ENCODE results near the gene ZFC3H1. TPM values are rescaled to one million over a fixed set of nuclear protein-coding genes. Genes with fewer than 3 reads are reported as not detected.

The ZFC3H1 gene
- total and polyA plus RNA-seq, 2 of the 13 experiments (the other 11 are each of a cell fraction or from before 2014, with no cell fraction given), result 17.1 to 38.3 TPM

- peak; percentile 64; the same call in 1 of the 2 replicates for TF ChIP-seq ZNF563 (CRISPR knock-in tag; IDR thresholded peaks at IDR 0.05)
- no peak for TF ChIP-seq ZNF513 (CRISPR knock-in tag; conservative IDR thresholded peaks at IDR 0.05)
- peak; percentile 49 for TF ChIP-seq SP2 (CRISPR knock-in tag; IDR thresholded peaks at IDR 0.05)
- 0 out of 2 replicates have a peak, but pooled peaks have one; percentile 73 for TF ChIP-seq GTF2F1 (IDR thresholded peaks at IDR 0.05; ENCODE audit: low read length)
- TF ChIP-seq ZBTB40 (IDR thresholded peaks at IDR 0.05), result peak; percentile 69
- TF ChIP-seq ZBTB40 (CRISPR knock-in tag; IDR thresholded peaks at IDR 0.05), result no peak; the same call in 1 of the 2 replicates
- peak; percentile 97 for TF ChIP-seq ZBTB10 (CRISPR knock-in tag; IDR thresholded peaks at IDR 0.05; ENCODE audit: borderline replicate concordance)
- peak; percentile 84 for TF ChIP-seq KDM2A (CRISPR knock-in tag; IDR thresholded peaks at IDR 0.05; ENCODE audit: borderline replicate concordance, low read depth)
- peak; percentile 39; the same call in 1 of the 2 replicates for TF ChIP-seq MXD3 (CRISPR knock-in tag; IDR thresholded peaks at IDR 0.05)
- no peak for TF ChIP-seq SP4 (CRISPR knock-in tag; IDR thresholded peaks at IDR 0.05)
- TF ChIP-seq ZNF451 (CRISPR knock-in tag; IDR thresholded peaks at IDR 0.05), result 0 out of 2 replicates have a peak, but pooled peaks have one; percentile 50
- TF ChIP-seq ARNT2 (CRISPR knock-in tag; IDR thresholded peaks at IDR 0.05; ENCODE audit: low read depth), result peak; percentile 91; the same call in 1 of the 2 replicates
- no peak for TF ChIP-seq JARID2 (CRISPR knock-in tag; IDR thresholded peaks at IDR 0.05; ENCODE audit: insufficient replicate concordance)
- peak; percentile 75 for TF ChIP-seq ZSCAN21 (CRISPR knock-in tag; IDR thresholded peaks at IDR 0.05; ENCODE audit: borderline replicate concordance)
Observed at GRCh38 chr12:71663561-71664410, at the start of gene ZFC3H1, which contains the start of gene THAP2 (continued).

Data from HepG2 (cell line).